Measurements from ENCODE around the gene RBM33.

The RBM33 gene

DNA sequence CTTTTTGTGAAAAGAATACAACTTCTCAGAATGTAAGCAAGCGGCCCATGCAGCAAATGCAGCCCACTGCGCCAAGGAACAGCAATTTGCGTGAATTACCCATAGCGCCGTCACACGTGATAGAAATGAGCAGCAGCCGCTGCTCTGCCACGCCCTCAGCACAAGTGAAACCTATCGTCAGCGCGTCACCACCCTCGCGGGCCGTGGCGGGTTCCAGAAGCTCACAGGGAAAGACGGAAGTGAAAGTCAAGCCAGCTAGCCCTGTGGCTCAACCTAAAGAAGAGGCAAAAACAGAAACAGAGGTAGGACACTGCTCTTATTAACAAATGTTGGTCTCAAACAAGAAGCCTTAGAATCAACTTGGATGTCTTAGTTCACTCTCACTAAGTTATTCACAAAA lies 97.3 kb downstream of the RBM33 start:
- Histone ChIP-seq H3K4me1 (ENCODE audit: control insufficient read depth in 2 of 2, insufficient read depth in 1 of 2, low read depth in 1 of 2, low read length in 2 of 2) (no peaks in the 10 kb centered on the region), H3K18ac (ENCODE audit: low read length) (no peak overlapping the region), H2BK15ac (ENCODE audit: low read length) (no peak overlapping the region), H4K8ac (ENCODE audit: low read depth, low read length) (no peak overlapping the region), H3K4me3 (ENCODE audit: low read length in 2 of 2) (no peak overlapping the region), H3K27ac (replicated peaks; ENCODE audit: low read length) (no peak overlapping the region), H2AFZ (ENCODE audit: low read length) (no peak overlapping the region), H3K4ac (ENCODE audit: low read length) (no peak overlapping the region), H3K27me3 (ENCODE audit: control insufficient read depth in 3 of 3, insufficient read depth in 3 of 3, low read depth in 1 of 3, low read length in 3 of 3) (no peaks in the 10 kb centered on the region), H3K9me3 (replicated peaks in 1 of 2; ENCODE audit: control insufficient read depth in 2 of 2, insufficient read depth in 1 of 2, low read depth in 1 of 2, low read length in 2 of 2) (no peaks in the 10 kb centered on the region), H4K91ac (ENCODE audit: low read depth, low read length, poor library complexity) (no peak overlapping the region), H3K23ac (ENCODE audit: low read depth, low read length, poor library complexity) (no peak overlapping the region), H3K4me2 (ENCODE audit: insufficient read depth, low read length, poor library complexity, severe bottlenecking) (no peak overlapping the region), H2BK5ac (ENCODE audit: low read length) (no peak overlapping the region), H3K79me1 (ENCODE audit: low read depth, low read length) (peaks cover 7% of the 10 kb centered on the region), H3K14ac (ENCODE audit: low read length) (no peak overlapping the region), H3K36me3 (replicated peaks in 1 of 2; ENCODE audit: control insufficient read depth in 2 of 2, insufficient read depth in 2 of 2, low read length in 2 of 2) (peaks cover 40 to 99% of the 10 kb centered on the region in 2 donors), H2BK120ac (ENCODE audit: low read depth, low read length) (no peak overlapping the region), H3K9ac (ENCODE audit: low read depth, low read length, poor library complexity) (peak overlapping the region; percentile 85), H2BK12ac (ENCODE audit: low read length) (no peak overlapping the region), H2AK5ac (ENCODE audit: low read depth, low read length) (no peak overlapping the region)
- no CpG with 5 or more reads among the region's 16 CpGs for WGBS, 2 donors (ENCODE audit: extremely low coverage in 2 of 2, insufficient read length in 2 of 2, insufficient replicate concordance in 1 of 2)
- DNase-seq (ENCODE audit: low spot score) = no peak

DNA sequence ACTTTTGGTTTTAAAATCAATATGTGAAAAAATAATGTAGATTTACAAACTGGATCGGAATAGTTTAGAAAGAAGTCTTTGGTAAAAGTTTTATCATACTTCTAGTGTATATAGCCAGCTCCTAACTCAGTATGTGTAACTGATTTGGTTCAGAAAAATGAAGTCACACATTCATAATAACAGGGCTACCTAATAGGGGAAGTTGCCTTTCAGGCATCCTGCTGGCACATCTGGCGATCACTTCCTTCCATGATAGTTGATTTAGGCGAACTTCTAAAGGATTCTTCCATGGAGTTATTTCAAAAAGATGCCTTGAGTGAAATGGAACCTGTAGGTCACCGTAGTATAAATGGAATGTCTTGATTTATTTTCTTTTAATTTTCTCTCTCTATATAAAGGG lies 98.7 kb downstream of the RBM33 start:
- H2BK12ac ChIP-seq (ENCODE audit: low read length) = no peak overlapping the region
- no peak overlapping the region for H3K18ac ChIP-seq (ENCODE audit: low read length)

DNA sequence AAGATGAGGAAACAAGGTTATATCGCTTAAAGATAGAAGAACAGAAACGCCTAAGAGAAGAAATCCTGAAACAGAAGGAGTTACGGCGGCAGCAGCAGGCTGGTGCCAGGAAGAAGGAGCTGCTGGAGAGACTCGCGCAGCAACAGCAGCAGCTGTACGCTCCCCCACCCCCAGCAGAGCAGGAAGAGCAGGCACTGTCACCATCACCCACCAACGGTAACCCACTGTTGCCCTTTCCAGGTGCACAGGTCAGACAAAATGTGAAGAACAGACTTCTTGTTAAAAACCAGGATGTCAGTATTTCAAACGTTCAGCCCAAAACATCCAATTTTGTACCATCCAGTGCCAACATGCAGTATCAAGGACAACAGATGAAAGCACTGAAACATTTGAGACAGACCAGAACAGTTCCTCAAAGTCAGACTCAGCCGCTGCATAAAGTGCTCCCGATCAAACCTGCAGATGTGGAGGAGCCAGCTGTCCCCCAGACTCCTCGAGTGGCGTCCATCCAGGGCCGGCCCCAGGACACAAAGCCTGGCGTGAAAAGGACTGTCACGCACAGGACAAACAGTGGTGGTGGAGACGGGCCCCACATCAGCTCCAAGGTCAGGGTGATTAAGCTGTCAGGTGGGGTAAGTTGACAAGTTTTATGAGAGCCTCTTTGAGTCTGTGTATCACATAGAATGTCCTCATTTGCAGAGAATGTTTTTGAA lies 100.7 kb downstream of the RBM33 start:
- H3K9ac ChIP-seq (ENCODE audit: low read depth, low read length, poor library complexity) = peak overlapping the region; percentile 38
- H2AK5ac ChIP-seq (ENCODE audit: low read depth, low read length) = no peak overlapping the region
- H3K36me3 ChIP-seq (replicated peaks in 1 of 2; ENCODE audit: control insufficient read depth in 2 of 2, insufficient read depth in 2 of 2, low read length in 2 of 2) = peaks cover 28 to 94% of the 10 kb centered on the region in 2 donors
- peaks cover 3% of the 10 kb centered on the region for H3K79me1 ChIP-seq (ENCODE audit: low read depth, low read length)
- H3K27ac ChIP-seq (replicated peaks; ENCODE audit: low read length) = no peak overlapping the region
- no peak overlapping the region for H3K18ac ChIP-seq (ENCODE audit: low read length)
- H3K4me1 ChIP-seq (ENCODE audit: control insufficient read depth in 2 of 2, insufficient read depth in 1 of 2, low read depth in 1 of 2, low read length in 2 of 2) = peaks cover 0 to 4% of the 10 kb centered on the region in 2 donors
- H2AFZ ChIP-seq (ENCODE audit: low read length) = no peak overlapping the region
- H4K91ac ChIP-seq (ENCODE audit: low read depth, low read length, poor library complexity) = no peak overlapping the region
- H4K8ac ChIP-seq (ENCODE audit: low read depth, low read length) = no peak overlapping the region
- H3K4ac ChIP-seq (ENCODE audit: low read length) = no peak overlapping the region
- no peak overlapping the region for H2BK15ac ChIP-seq (ENCODE audit: low read length)
- no peak overlapping the region for H2BK12ac ChIP-seq (ENCODE audit: low read length)
- no peak overlapping the region for H2BK120ac ChIP-seq (ENCODE audit: low read depth, low read length)
- H3K4me2 ChIP-seq (ENCODE audit: insufficient read depth, low read length, poor library complexity, severe bottlenecking) = no peak overlapping the region
- no peaks in the 10 kb centered on the region for H3K9me3 ChIP-seq (replicated peaks in 1 of 2; ENCODE audit: control insufficient read depth in 2 of 2, insufficient read depth in 1 of 2, low read depth in 1 of 2, low read length in 2 of 2)
- no peak overlapping the region for H3K4me3 ChIP-seq (ENCODE audit: low read length in 2 of 2)
- H2BK5ac ChIP-seq (ENCODE audit: low read length) = no peak overlapping the region
- H3K23ac ChIP-seq (ENCODE audit: low read depth, low read length, poor library complexity) = no peak overlapping the region
- H3K27me3 ChIP-seq (ENCODE audit: control insufficient read depth in 3 of 3, insufficient read depth in 3 of 3, low read depth in 1 of 3, low read length in 3 of 3) = no peaks in the 10 kb centered on the region
- H3K14ac ChIP-seq (ENCODE audit: low read length) = no peak overlapping the region
- WGBS, 2 donors (ENCODE audit: extremely low coverage in 2 of 2, insufficient read length in 2 of 2, insufficient replicate concordance in 1 of 2) = no CpG with 5 or more reads among the region's 17 CpGs
- no peak for DNase-seq (ENCODE audit: low spot score)

More for the DNA sequence above, 98.7 kb downstream of the RBM33 start:
- Histone ChIP-seq H3K79me1 (ENCODE audit: low read depth, low read length) (peaks cover 5% of the 10 kb centered on the region), H3K27me3 (ENCODE audit: control insufficient read depth in 3 of 3, insufficient read depth in 3 of 3, low read depth in 1 of 3, low read length in 3 of 3) (no peaks in the 10 kb centered on the region), H3K4ac (ENCODE audit: low read length) (no peak overlapping the region), H3K9me3 (replicated peaks in 1 of 2; ENCODE audit: control insufficient read depth in 2 of 2, insufficient read depth in 1 of 2, low read depth in 1 of 2, low read length in 2 of 2) (no peaks in the 10 kb centered on the region), H3K4me1 (ENCODE audit: control insufficient read depth in 2 of 2, insufficient read depth in 1 of 2, low read depth in 1 of 2, low read length in 2 of 2) (peaks cover 0 to 4% of the 10 kb centered on the region in 2 donors), H2BK15ac (ENCODE audit: low read length) (no peak overlapping the region), H3K27ac (replicated peaks; ENCODE audit: low read length) (no peak overlapping the region), H2BK120ac (ENCODE audit: low read depth, low read length) (no peak overlapping the region), H3K4me3 (ENCODE audit: low read length in 2 of 2) (no peak overlapping the region), H2AK5ac (ENCODE audit: low read depth, low read length) (no peak overlapping the region), H2AFZ (ENCODE audit: low read length) (no peak overlapping the region), H4K91ac (ENCODE audit: low read depth, low read length, poor library complexity) (no peak overlapping the region), H3K4me2 (ENCODE audit: insufficient read depth, low read length, poor library complexity, severe bottlenecking) (no peak overlapping the region), H2BK5ac (ENCODE audit: low read length) (no peak overlapping the region), H3K9ac (ENCODE audit: low read depth, low read length, poor library complexity) (no peak overlapping the region), H3K36me3 (replicated peaks in 1 of 2; ENCODE audit: control insufficient read depth in 2 of 2, insufficient read depth in 2 of 2, low read length in 2 of 2) (peaks cover 32 to 99% of the 10 kb centered on the region in 2 donors), H3K14ac (ENCODE audit: low read length) (no peak overlapping the region), H3K23ac (ENCODE audit: low read depth, low read length, poor library complexity) (no peak overlapping the region), H4K8ac (ENCODE audit: low read depth, low read length) (no peak overlapping the region)
- no CpG with 5 or more reads among the region's 4 CpGs for WGBS, 2 donors (ENCODE audit: extremely low coverage in 2 of 2, insufficient read length in 2 of 2, insufficient replicate concordance in 1 of 2)
- DNase-seq (ENCODE audit: low spot score) = no peak

DNA sequence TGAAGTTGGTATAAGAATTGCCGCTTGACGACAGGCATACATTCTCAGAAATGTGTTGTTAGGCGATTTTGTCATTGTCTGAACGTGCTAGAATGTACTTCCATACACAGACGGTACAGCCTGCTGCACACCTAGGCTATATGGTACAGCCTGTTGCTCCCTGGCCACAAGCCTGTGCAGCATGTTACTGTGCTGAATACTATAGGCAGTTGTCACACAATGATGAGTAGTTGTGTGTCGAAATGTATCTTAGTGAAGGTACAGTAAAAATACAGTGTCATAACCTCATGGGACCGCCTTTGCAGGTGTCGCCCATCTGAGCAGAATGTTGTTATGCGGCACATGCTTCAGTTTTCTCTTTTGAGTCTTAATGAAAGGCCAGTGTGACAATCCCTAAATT lies 101.3 kb downstream of the RBM33 start:
- Histone ChIP-seq H2AFZ (ENCODE audit: low read length) (no peak overlapping the region), H3K9ac (ENCODE audit: low read depth, low read length, poor library complexity) (no peak overlapping the region), H2BK12ac (ENCODE audit: low read length) (no peak overlapping the region), H3K14ac (ENCODE audit: low read length) (no peak overlapping the region), H3K9me3 (replicated peaks in 1 of 2; ENCODE audit: control insufficient read depth in 2 of 2, insufficient read depth in 1 of 2, low read depth in 1 of 2, low read length in 2 of 2) (no peaks in the 10 kb centered on the region), H3K4me3 (ENCODE audit: low read length in 2 of 2) (no peak overlapping the region), H3K79me1 (ENCODE audit: low read depth, low read length) (peaks cover 3% of the 10 kb centered on the region), H2BK15ac (ENCODE audit: low read length) (no peak overlapping the region), H3K4me2 (ENCODE audit: insufficient read depth, low read length, poor library complexity, severe bottlenecking) (no peak overlapping the region), H4K91ac (ENCODE audit: low read depth, low read length, poor library complexity) (no peak overlapping the region), H3K23ac (ENCODE audit: low read depth, low read length, poor library complexity) (no peak overlapping the region), H3K27me3 (ENCODE audit: control insufficient read depth in 3 of 3, insufficient read depth in 3 of 3, low read depth in 1 of 3, low read length in 3 of 3) (no peaks in the 10 kb centered on the region), H3K18ac (ENCODE audit: low read length) (no peak overlapping the region), H2BK120ac (ENCODE audit: low read depth, low read length) (no peak overlapping the region), H3K27ac (replicated peaks; ENCODE audit: low read length) (no peak overlapping the region), H3K4ac (ENCODE audit: low read length) (no peak overlapping the region), H3K36me3 (replicated peaks in 1 of 2; ENCODE audit: control insufficient read depth in 2 of 2, insufficient read depth in 2 of 2, low read length in 2 of 2) (peaks cover 28 to 93% of the 10 kb centered on the region in 2 donors), H2AK5ac (ENCODE audit: low read depth, low read length) (no peak overlapping the region), H4K8ac (ENCODE audit: low read depth, low read length) (no peak overlapping the region), H2BK5ac (ENCODE audit: low read length) (no peak overlapping the region), H3K4me1 (ENCODE audit: control insufficient read depth in 2 of 2, insufficient read depth in 1 of 2, low read depth in 1 of 2, low read length in 2 of 2) (peaks cover 0 to 4% of the 10 kb centered on the region in 2 donors)
- no peak for DNase-seq (ENCODE audit: low spot score)
- WGBS, 2 donors (ENCODE audit: extremely low coverage in 2 of 2, insufficient read length in 2 of 2, insufficient replicate concordance in 1 of 2) = no CpG with 5 or more reads among the region's 9 CpGs
